Measurements from ENCODE around the gene KCNMB2.

DNA sequence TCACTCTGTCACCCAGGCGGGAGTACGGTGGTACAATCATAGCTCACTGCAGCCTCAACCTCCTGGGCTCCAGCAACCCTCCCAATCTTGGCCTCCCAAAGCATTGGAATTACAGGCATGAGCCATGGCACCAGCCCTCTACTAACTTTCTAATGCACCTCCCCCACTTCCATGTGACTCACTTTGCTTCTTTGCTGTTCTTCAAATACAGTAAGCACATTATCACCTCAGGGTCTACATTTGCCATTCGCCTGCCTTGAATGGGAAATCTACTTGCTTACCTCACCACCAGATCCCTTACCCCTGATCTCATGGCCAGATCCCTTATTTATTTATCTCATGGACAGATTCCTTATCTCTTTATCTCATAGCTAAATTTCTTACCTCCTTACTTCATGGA is 235.3 kb downstream of the KCNMB2 start:
- TF ChIP-seq EZH2 (IDR thresholded peaks at IDR 0.05; ENCODE audit: borderline replicate concordance, low read depth, low read length, severe bottlenecking) (no peak), CTCF (IDR thresholded peaks at IDR 0.05; ENCODE audit: borderline replicate concordance, extremely low read depth, low read length, poor library complexity, severe bottlenecking) (no peak)

Data from DND-41 (cell line).